Fibroblast of villous mesenchyme (primary cell): ENCODE results near the gene MAN2A1. TPM values are rescaled to one million over a fixed set of nuclear protein-coding genes. Genes with fewer than 3 reads are reported as not detected.
"Not testable (repeated sequence)": the region's sequence is repeated elsewhere in the genome, so short reads cannot be mapped to it uniquely, and the experiment has no call there.

ENCODE experiments used
- DNase-seq: peaks from one replicate; pipeline ENCODE4 v3.0.0-alpha.2; 2010; ENCODE audit warnings: low read depth
- H3K4me3 ChIP-seq: 2 replicates; pipeline ENCODE4 v1.5.1; 2011; ENCODE audit warnings: low read depth, mild to moderate bottlenecking, low read length
- total RNA-seq: library from RNA; depleted of rRNA; stranded (reverse); fragments of >200 nt; gene quantifications from 2 replicates; pipeline ENCODE4 v1.2.3, GENCODE V29; 2012
- TF ChIP-seq, protein P1 (sequence below): IDR thresholded peaks from 2 replicates; pipeline ENCODE4 v1.5.1; 2012; ENCODE audit warnings: low read depth, mild to moderate bottlenecking, low read length; ENCODE audit not compliant: insufficient read depth

The MAN2A1 gene
- total RNA-seq, 1 donor: 178 TPM

DNA sequence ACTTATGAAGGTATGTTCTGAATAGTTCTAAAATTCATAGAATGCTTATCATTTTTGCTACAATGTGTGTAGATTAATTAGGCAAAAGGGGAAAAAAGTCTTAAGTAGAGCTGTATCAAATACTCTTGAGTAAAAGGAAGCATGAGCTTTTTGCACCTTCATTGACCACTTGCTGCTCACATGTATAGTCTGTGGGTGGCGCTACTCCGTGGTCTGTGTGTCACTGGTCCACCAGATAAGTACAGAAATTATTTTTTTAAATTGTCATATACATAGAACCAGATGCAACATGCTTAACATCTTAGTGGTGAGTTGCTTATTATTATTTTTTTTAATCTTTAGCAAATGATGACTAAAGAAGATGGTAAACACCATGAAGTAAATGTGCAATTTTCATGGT lies 130.2 kb downstream of the MAN2A1 start:
- no peak for DNase-seq
- TF ChIP-seq, protein P1, sequence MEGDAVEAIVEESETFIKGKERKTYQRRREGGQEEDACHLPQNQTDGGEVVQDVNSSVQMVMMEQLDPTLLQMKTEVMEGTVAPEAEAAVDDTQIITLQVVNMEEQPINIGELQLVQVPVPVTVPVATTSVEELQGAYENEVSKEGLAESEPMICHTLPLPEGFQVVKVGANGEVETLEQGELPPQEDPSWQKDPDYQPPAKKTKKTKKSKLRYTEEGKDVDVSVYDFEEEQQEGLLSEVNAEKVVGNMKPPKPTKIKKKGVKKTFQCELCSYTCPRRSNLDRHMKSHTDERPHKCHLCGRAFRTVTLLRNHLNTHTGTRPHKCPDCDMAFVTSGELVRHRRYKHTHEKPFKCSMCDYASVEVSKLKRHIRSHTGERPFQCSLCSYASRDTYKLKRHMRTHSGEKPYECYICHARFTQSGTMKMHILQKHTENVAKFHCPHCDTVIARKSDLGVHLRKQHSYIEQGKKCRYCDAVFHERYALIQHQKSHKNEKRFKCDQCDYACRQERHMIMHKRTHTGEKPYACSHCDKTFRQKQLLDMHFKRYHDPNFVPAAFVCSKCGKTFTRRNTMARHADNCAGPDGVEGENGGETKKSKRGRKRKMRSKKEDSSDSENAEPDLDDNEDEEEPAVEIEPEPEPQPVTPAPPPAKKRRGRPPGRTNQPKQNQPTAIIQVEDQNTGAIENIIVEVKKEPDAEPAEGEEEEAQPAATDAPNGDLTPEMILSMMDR: no peak
- no peak overlapping the region for H3K4me3 ChIP-seq

DNA sequence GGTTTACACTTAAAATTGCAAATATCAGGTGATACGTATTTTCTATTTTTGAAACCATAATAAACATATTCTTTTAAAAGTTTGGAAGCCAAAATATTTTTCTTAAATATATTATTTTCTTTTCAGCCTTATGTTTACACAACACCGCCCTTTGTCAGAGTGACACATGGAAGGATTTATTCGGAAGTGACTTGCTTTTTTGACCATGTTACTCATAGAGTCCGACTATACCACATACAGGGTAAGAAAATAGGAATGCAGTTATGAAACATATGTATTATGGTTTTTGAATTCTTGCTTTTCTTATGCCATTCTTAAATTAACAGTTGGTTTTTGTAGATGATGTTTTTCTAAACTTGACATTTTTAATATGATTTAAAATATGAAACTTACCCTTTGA lies 133.9 kb downstream of the MAN2A1 start:
- TF ChIP-seq, protein P1: no peak
- H3K4me3 ChIP-seq: no peak overlapping the region
- no peak for DNase-seq

DNA sequence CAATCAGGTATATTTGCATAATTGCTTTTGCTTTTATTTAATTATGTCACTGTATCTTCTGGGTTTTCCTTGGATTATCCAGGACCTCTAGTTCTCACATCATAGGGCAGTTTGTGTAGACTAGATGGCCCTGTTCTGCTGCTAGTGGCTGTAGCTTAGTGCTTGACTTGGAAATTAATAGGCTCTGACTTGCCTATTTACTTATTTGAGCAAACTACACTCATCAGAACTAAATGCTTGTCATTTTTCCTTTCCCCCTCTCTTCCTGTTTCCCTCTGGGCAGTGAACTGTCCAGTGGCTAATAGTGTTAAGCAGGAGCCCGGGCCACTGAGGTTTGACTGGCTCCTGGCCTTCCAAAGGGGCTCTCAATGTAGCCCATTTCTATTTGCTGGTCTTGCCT lies 135.7 kb downstream of the MAN2A1 start:
- no peak for DNase-seq
- no peak overlapping the region for H3K4me3 ChIP-seq
- TF ChIP-seq, protein P1: no peak

DNA sequence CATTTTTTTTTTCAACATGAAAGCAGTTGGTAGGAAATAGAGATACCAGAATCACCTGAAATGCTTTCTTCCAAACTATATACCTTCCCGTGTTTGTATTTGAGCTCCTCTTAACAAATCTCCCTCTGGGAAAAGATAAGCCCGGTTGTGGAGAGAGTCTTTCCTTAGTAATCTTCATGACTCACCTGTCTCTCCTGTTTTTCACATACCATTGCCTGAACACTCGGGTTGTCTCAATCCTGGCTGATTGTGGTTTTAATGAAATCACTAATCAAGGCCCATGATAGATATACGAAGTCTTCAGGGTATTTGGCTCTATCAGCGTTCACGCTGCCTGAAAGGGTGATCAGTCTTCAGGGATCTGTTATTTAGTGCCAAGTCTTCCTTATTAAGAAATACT lies 136.7 kb downstream of the MAN2A1 start:
- TF ChIP-seq, protein P1: no peak
- DNase-seq: no peak

DNA sequence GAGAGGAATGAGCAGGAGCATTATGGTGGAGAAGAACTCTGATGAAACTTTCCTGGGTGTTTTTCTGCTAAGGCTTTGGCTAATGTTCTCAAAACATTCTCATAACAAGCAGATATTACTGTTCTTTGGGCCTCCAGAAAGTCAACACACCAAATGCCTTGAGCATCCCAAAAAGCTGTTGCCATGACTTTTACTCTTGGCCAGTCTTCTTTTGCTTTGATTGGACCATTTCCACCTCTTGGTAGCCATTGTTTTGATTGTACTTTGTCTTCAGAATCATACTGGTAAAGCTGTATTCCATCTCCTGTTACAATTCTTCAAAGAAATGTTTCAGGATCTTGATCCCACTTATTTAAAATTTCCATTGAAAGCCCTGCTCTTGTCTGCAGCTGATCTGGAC lies 139.6 kb downstream of the MAN2A1 start:
- TF ChIP-seq, protein P1: no peak
- H3K4me3 ChIP-seq: no peak overlapping the region
- DNase-seq: no peak

More for the DNA sequence above, 136.7 kb downstream of the MAN2A1 start:
- H3K4me3 ChIP-seq: no peak overlapping the region

DNA sequence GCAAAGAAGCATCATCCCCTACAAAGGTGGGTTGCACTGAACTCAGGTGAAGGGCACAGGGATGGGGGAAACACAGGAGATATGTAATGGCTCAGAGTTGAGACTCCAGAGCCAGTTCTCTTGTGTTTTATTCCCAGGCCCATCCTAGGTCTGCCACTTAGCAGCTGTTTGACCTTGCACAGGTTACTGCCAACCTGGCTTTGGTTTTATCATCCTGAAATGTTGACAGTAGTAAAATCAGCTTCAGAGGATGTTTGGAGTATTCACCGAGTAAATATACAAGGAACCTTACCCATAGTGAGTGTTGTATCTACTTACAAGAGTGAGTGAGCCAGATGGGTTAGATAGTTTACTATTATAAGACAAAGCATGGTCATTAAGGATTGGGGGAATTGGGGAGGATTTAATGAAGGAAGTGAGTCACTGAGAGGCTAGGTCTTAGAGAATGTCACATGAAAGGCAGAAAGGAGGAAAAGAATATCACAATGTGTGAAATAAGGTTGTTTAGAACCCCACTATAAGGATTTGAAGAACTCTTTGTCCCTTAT lies 141.3 kb downstream of the MAN2A1 start:
- H3K4me3 ChIP-seq: no peak overlapping the region
- TF ChIP-seq, protein P1: no peak
- peak; percentile 71 for DNase-seq

DNA sequence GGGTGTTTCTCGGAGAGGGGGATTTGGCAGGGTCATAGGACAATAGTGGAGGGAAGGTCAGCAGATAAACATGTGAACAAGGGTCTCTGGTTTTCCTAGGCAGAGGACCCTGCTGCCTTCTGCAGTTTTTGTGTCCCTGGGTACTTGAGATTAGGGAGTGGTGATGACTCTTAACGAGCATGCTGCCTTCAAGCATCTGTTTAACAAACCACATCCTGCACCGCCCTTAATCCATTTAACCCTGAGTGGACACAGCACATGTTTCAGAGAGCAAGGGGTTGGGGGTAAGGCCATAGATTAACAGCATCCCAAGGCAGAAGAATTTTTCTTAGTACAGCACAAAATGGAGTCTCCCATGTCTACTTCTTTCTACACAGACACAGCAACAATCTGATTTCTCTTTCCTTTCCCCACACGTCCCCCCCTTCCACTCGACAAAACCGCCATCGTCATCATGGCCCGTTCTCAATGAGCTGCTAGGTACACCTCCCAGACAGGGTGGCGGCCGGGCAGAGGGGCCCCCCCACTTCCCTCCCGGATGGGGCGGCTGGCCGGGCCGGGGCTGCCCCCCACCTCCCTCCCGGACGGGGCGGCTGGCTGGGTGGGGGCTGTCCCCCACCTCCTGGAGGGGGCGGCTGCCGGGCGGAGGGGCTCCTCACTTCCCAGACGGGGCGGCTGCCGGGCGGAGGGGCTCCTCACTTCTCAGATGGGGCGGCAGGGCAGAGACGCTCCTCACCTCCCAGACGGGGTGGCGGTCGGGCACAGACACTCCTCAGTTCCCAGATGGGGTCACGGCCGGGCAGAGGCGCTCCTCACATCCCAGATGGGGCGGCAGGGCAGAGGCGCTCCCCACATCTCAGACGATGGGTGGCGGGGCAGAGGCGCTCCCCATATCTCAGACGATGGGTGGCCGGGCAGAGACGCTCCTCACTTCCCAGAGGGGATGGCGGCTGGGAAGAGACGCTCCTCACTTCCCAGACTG lies 142.8 kb downstream of the MAN2A1 start:
- peak; percentile 45 for DNase-seq
- not testable (repeated sequence) for H3K4me3 ChIP-seq
